DND-41 (cell line): ENCODE data around the gene CEP104.

Experiments
- ATAC-seq: fragments of 200-7000 bp; cut with Tn5 transposase; 3 replicates; pipeline ENCODE4 v1.9.1; 2021; ENCODE audit warnings: low read depth; ENCODE audit not compliant: insufficient read depth
- DNase-seq: peaks from one replicate; pipeline ENCODE4 v3.0.0-alpha.2; 2020
- H2AFZ ChIP-seq: 2 replicates; pipeline ENCODE4 v1.6.0; 2012; ENCODE audit warnings: low read depth, low read length
- H3K27ac ChIP-seq: 2 replicates; pipeline ENCODE4 v1.5.1; 2012; ENCODE audit warnings: low read length, inconsistent platforms
- H3K27me3 ChIP-seq: fragments of 200-600 bp; sonication (generic); 2 replicates; pipeline ENCODE4 v1.6.0; 2012; ENCODE audit warnings: low read length, mild to moderate bottlenecking, inconsistent platforms; ENCODE audit not compliant: insufficient read depth, poor library complexity
- H3K36me3 ChIP-seq: 2 replicates; pipeline ENCODE4 v1.5.1; 2012; ENCODE audit warnings: low read length, inconsistent platforms; ENCODE audit not compliant: insufficient read depth
- H3K4me1 ChIP-seq: 2 replicates; pipeline ENCODE4 v1.5.1; 2012; ENCODE audit warnings: mild to moderate bottlenecking, low read length; ENCODE audit not compliant: insufficient read depth
- H3K4me2 ChIP-seq: 2 replicates; pipeline ENCODE4 v1.6.0; 2012; ENCODE audit warnings: mild to moderate bottlenecking, moderate library complexity, low read length, inconsistent platforms; ENCODE audit not compliant: insufficient read depth
- H3K4me3 ChIP-seq, 2 experiments: fragments of 200-600 bp in 1 of 2; shearing (Covaris generic) in 1 of 2; 2 replicates each; pipeline ENCODE4 v1.5.1; 2012 to 2016; ENCODE audit warnings: inconsistent platforms in 2 of 2, low read length in 2 of 2, mild to moderate bottlenecking in 2 of 2, low read depth in 1 of 2, moderate library complexity in 1 of 2
- H3K79me2 ChIP-seq: 2 replicates; pipeline ENCODE4 v1.6.0; 2012; ENCODE audit warnings: low read length, inconsistent platforms; ENCODE audit not compliant: insufficient read depth
- H3K9ac ChIP-seq: 2 replicates; pipeline ENCODE4 v1.6.0; 2012; ENCODE audit warnings: low read depth, mild to moderate bottlenecking, inconsistent platforms, low read length, moderate library complexity
- H3K9me3 ChIP-seq: 2 replicates; pipeline ENCODE4 v1.5.1; 2012; ENCODE audit warnings: low read length, moderate library complexity, mild to moderate bottlenecking, inconsistent platforms; ENCODE audit not compliant: insufficient read depth, severe bottlenecking
- H4K20me1 ChIP-seq: 2 replicates; pipeline ENCODE4 v1.6.0; 2012; ENCODE audit warnings: low read length; ENCODE audit not compliant: insufficient read depth
- EZH2 ChIP-seq: IDR thresholded peaks from 3 replicates; pipeline ENCODE4 v1.6.1; 2012; ENCODE audit warnings: borderline replicate concordance, low read depth, mild to moderate bottlenecking, moderate library complexity, low read length, inconsistent platforms; ENCODE audit not compliant: severe bottlenecking
- TF ChIP-seq, protein P1 (sequence below): IDR thresholded peaks from 2 replicates; pipeline ENCODE4 v1.5.1; 2012; ENCODE audit warnings: borderline replicate concordance, low read length, moderate library complexity, mild to moderate bottlenecking; ENCODE audit not compliant: poor library complexity, severe bottlenecking; ENCODE audit errors: extremely low read depth

CEP104 gene

DNA sequence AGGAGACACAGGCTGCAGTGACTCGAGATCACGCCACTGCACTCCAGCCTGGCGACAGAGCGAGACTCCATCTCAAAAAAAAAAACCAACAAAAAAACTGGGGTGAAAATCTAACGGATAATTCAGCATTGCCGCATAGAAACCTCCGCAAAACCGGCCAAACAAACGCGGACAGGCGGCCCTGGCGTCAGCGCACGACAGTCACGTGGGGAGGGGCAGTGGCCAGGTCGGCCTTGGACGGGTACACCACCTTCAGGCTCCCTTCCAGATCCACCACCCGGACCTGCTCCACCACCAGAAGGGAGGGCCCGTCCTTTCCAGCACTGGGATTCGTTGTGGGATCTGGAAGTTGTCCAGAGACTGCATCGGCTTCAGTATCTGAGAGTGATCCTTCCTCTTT, 76.1 kb downstream of the CEP104 start:
- TF ChIP-seq, protein P1, sequence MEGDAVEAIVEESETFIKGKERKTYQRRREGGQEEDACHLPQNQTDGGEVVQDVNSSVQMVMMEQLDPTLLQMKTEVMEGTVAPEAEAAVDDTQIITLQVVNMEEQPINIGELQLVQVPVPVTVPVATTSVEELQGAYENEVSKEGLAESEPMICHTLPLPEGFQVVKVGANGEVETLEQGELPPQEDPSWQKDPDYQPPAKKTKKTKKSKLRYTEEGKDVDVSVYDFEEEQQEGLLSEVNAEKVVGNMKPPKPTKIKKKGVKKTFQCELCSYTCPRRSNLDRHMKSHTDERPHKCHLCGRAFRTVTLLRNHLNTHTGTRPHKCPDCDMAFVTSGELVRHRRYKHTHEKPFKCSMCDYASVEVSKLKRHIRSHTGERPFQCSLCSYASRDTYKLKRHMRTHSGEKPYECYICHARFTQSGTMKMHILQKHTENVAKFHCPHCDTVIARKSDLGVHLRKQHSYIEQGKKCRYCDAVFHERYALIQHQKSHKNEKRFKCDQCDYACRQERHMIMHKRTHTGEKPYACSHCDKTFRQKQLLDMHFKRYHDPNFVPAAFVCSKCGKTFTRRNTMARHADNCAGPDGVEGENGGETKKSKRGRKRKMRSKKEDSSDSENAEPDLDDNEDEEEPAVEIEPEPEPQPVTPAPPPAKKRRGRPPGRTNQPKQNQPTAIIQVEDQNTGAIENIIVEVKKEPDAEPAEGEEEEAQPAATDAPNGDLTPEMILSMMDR: no peak
- TF ChIP-seq EZH2: no peak

DNA sequence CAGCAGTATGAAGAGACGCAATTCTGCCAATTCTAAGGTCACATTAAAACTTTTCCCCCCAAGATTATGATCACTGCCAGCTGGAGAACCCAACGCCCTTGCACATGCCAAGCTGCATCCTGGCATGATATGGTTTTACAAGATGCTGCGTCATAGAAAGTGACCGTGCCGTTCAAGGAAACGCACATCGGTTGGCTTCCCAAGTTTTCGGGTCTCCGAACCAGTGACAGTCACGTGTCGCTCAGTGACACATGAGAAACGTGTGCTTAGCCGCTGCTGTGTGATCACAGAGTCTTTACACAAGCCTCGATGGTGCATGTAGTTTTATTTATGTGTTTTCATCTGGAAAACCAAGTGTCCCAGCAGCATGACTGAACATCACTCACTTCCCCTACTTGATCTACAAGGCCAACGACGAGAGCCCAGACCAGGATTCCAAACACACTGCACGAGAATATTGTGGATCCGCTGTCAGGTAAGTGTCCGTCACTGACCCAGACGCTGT, 77.0 kb downstream of the CEP104 start:
- H4K20me1 ChIP-seq: peaks cover 24% of the 10 kb centered on the region
- H3K27ac ChIP-seq: no peak overlapping the region
- H3K79me2 ChIP-seq: no peaks in the 10 kb centered on the region
- H3K27me3 ChIP-seq: no peaks in the 10 kb centered on the region
- TF ChIP-seq, protein P1: no peak
- TF ChIP-seq EZH2: no peak
- peaks cover 61% of the 10 kb centered on the region for H3K36me3 ChIP-seq
- ATAC-seq: no peak
- no peak overlapping the region for H2AFZ ChIP-seq
- no peak overlapping the region for H3K4me2 ChIP-seq
- no peaks in the 10 kb centered on the region for H3K9me3 ChIP-seq
- no peak overlapping the region for H3K9ac ChIP-seq
- DNase-seq: no peak
- no peaks in the 10 kb centered on the region for H3K4me1 ChIP-seq
- H3K4me3 ChIP-seq: no peak overlapping the region

More for the DNA sequence above, 76.1 kb downstream of the CEP104 start:
- ATAC-seq: no peak
- Histone ChIP-seq H2AFZ (no peak overlapping the region), H3K36me3 (peaks cover 70% of the 10 kb centered on the region), H3K4me1 (no peaks in the 10 kb centered on the region), H3K9ac (no peak overlapping the region), H3K79me2 (no peaks in the 10 kb centered on the region), H4K20me1 (peaks cover 22% of the 10 kb centered on the region), H3K9me3 (no peaks in the 10 kb centered on the region), H3K27me3 (no peaks in the 10 kb centered on the region), H3K4me3 (no peak overlapping the region), H3K27ac (no peak overlapping the region), H3K4me2 (no peak overlapping the region)
- no peak for DNase-seq

- Histone ChIP-seq H3K27me3 (no peaks in the 10 kb centered on the region), H3K27ac (no peak overlapping the region), H2AFZ (no peak overlapping the region), H3K4me3 (no peak overlapping the region), H3K9me3 (no peaks in the 10 kb centered on the region), H3K36me3 (peaks cover 55% of the 10 kb centered on the region), H3K9ac (no peak overlapping the region), H3K4me1 (no peaks in the 10 kb centered on the region), H3K79me2 (no peaks in the 10 kb centered on the region), H4K20me1 (peaks cover 24% of the 10 kb centered on the region), H3K4me2 (no peak overlapping the region)
- ATAC-seq (no peak), DNase-seq (no peak)
- TF ChIP-seq EZH2: no peak
- TF ChIP-seq, protein P1: no peak
These were observed 77.6 kb downstream of the CEP104 start for GRCh38 chr1:3779265-3779911.
